Measurements from ENCODE around the gene SMC3. TPM values are rescaled to one million over a fixed set of nuclear protein-coding genes. Genes with fewer than 3 reads are reported as not detected.

SMC3 gene
- polyA plus RNA-seq, 1 of the 3 experiments (the other 2 are of a cell fraction): 10.1 TPM

GRCh38 chr10:110617425-110618229 is 50.1 kb downstream of the SMC3 start:
- H3F3A ChIP-seq (replicated peaks; ENCODE audit: insufficient read depth): no peaks in the 10 kb centered on the region
- H4K20me1 ChIP-seq (ENCODE audit: insufficient read depth): no peaks in the 10 kb centered on the region
- no peak overlapping the region for H3K4me2 ChIP-seq
- no peak overlapping the region for H3K9ac ChIP-seq
- POLR2A ChIA-PET: no interaction called here
- peaks cover 0 to 3% of the 10 kb centered on the region in 2 experiments; a peak in 2 of 4 replicates for H3K4me1 ChIP-seq (ENCODE audit: control insufficient read depth in 1 of 2, insufficient read depth in 2 of 2, low read depth in 1 of 2, low read length in 1 of 2)
- DNase-seq: no peak
- no peak overlapping the region for H3K4me3 ChIP-seq (ENCODE audit: low read depth in 2 of 2, low read length in 1 of 2)
- no peaks in the 10 kb centered on the region for H3K9me2 ChIP-seq
- H2AFZ ChIP-seq (ENCODE audit: low read depth): no peak overlapping the region
- H3K27me3 ChIP-seq (ENCODE audit: insufficient read depth): no peaks in the 10 kb centered on the region
- 92% methylated on average over 7 of the region's 7 CpGs for WGBS (ENCODE audit: low lambda C conversion rate)
- H3K79me2 ChIP-seq (ENCODE audit: insufficient read depth): no peaks in the 10 kb centered on the region
- TF ChIP-seq MAX (IDR thresholded peaks at IDR 0.05; ENCODE audit: low read depth) (no peak), EZH2phosphoT487 (IDR thresholded peaks at IDR 0.05; ENCODE audit: borderline replicate concordance, low read depth) (no peak), SIN3A (IDR thresholded peaks at IDR 0.05; ENCODE audit: borderline replicate concordance, low read depth, low read length) (no peak), EP300 (IDR thresholded peaks at IDR 0.05; ENCODE audit: borderline replicate concordance in 1 of 2, low read depth in 1 of 2, low read length in 1 of 2) (no peak), TCF12 (IDR thresholded peaks at IDR 0.05) (no peak), TEAD4 (IDR thresholded peaks at IDR 0.05; ENCODE audit: borderline replicate concordance, insufficient read depth) (no peak), RCOR1 (IDR thresholded peaks at IDR 0.05; ENCODE audit: low read length) (no peak), GABPA (IDR thresholded peaks at IDR 0.05; ENCODE audit: low read depth) (no peak), GATA2 (CRISPR knock-in tag; IDR thresholded peaks at IDR 0.05) (no peak), SMC3 (IDR thresholded peaks at IDR 0.05; ENCODE audit: low read depth, low read length) (no peak), FOXJ3 (CRISPR knock-in tag; IDR thresholded peaks at IDR 0.05) (no peak), MXI1 (IDR thresholded peaks at IDR 0.05; ENCODE audit: low read depth, low read length) (no peak), POLR2AphosphoS5 (IDR thresholded peaks at IDR 0.05; ENCODE audit: low read depth, low read length) (no peak), ELF1 (IDR thresholded peaks at IDR 0.05) (no peak), RXRA (IDR thresholded peaks at IDR 0.05; ENCODE audit: borderline replicate concordance, low read depth) (no peak), REST (IDR thresholded peaks at IDR 0.05; ENCODE audit: low read depth, low read length) (no peak), CTCF (IDR thresholded peaks at IDR 0.05) (no peak), RAD21 (IDR thresholded peaks at IDR 0.05; ENCODE audit: low read length) (no peak)
- H3K27ac ChIP-seq (ENCODE audit: low read depth in 2 of 2, low read length in 1 of 2): no peak overlapping the region
- H3K9me3 ChIP-seq: no peaks in the 10 kb centered on the region
- CTCF ChIA-PET: interaction anchor here (1.1 to 7.4 kb wide), 6 partner anchors 8 to 129 kb away, joined by 3 to 39 read pairs (median 8); no protein-coding TSS in a partner anchor
- H3K36me3 ChIP-seq (replicated peaks in 1 of 2; ENCODE audit: control insufficient read depth in 1 of 2, insufficient read depth in 2 of 2, low read length in 1 of 2): no peaks in the 10 kb centered on the region

Measured in SK-N-SH (cell line).